Esophagus muscularis mucosa (tissue), 4 donors: ENCODE results near the gene NNT.

Experiments
- EP300 ChIP-seq: sonication (generic); formaldehyde crosslinking; IDR thresholded peaks from one replicate; pipeline ENCODE4 v1.6.1; 2017; ENCODE audit warnings: antibody characterized with exemption
- POLR2A ChIP-seq: fragments of 450-650 bp; IDR thresholded peaks from one replicate; pipeline ENCODE4 v1.6.1; 2017; ENCODE audit warnings: antibody characterized with exemption, moderate library complexity, mild to moderate bottlenecking, low read depth
- POLR2AphosphoS5 ChIP-seq, 2 donors: sonication (generic); formaldehyde crosslinking; IDR thresholded peaks; one replicate each; pipeline ENCODE4 v1.6.1; 2017; ENCODE audit warnings: antibody characterized with exemption in 2 of 2
- TF ChIP-seq, protein P1 (sequence below), 3 experiments: fragments of 200-600 bp in 2 of 3; fragments of 450-650 bp in 1 of 3; sonication (generic) in 2 of 3; IDR thresholded peaks; one replicate each; pipeline ENCODE4 v1.5.1; 2017 to 2019; ENCODE audit warnings: antibody characterized with exemption in 3 of 3, mild to moderate bottlenecking in 2 of 3, moderate library complexity in 1 of 3

DNA sequence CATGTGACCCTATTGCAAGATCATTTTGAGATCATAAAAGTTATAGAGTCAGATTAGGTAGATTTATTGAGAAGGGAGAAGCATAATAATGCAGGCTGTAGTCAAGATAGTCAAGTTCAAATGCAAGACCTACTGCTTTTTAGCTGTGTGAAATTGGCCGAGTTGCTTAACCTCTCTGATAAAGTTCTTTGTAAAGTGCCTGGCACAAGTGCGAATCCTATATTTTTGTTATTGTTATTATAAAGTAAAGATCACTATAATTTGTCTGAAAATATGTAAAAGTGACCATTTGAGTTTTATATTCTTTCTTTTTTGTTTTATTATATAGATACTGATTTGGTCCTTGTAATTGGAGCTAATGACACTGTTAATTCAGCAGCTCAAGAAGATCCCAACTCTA is 99.3 kb downstream of the NNT start:
- no peak for TF ChIP-seq POLR2A
- TF ChIP-seq POLR2AphosphoS5 (IDR thresholded peaks at IDR 0.05) = no peak
- TF ChIP-seq, protein P1, sequence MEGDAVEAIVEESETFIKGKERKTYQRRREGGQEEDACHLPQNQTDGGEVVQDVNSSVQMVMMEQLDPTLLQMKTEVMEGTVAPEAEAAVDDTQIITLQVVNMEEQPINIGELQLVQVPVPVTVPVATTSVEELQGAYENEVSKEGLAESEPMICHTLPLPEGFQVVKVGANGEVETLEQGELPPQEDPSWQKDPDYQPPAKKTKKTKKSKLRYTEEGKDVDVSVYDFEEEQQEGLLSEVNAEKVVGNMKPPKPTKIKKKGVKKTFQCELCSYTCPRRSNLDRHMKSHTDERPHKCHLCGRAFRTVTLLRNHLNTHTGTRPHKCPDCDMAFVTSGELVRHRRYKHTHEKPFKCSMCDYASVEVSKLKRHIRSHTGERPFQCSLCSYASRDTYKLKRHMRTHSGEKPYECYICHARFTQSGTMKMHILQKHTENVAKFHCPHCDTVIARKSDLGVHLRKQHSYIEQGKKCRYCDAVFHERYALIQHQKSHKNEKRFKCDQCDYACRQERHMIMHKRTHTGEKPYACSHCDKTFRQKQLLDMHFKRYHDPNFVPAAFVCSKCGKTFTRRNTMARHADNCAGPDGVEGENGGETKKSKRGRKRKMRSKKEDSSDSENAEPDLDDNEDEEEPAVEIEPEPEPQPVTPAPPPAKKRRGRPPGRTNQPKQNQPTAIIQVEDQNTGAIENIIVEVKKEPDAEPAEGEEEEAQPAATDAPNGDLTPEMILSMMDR (IDR thresholded peaks at IDR 0.05) = no peak
- no peak for TF ChIP-seq EP300
